Measurements from ENCODE around the gene SWAP70.

DNA sequence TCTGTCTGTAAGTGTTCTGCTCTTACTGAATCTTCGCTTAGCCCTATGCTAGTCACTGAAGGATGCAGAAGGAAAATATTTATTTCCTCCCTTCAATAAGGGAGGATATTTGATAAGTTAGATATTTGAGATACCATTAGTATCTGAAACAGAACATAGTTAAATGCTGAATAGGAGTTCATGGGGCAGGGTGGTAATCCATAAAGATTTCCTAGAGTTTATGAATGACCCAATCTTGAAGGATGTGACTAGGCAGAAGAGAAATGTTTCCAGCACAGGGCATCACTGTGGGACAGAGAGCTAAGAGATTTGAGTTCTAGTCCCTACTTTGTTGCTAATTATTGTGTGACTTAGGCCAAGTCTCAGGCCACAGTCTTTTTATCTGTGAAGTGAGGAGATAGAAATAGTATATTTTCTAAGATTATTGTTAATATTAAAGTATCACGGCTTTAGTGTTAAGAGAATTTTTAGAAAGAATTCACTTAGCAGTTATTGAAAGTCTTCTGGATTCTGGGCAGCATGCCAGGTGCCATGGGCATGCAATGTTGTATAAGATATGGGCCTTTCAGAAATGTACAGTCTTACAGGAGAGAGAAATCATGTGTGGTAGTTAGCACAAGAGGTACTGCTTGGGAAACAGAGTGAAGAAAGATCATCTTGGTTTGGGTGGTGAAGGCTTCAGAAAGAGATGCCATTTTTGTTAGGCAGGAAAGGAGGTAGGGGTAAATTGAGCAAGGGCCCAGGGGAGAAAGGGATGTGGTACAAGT, 24.0 kb downstream of the SWAP70 start:
- TF ChIP-seq, protein P1, sequence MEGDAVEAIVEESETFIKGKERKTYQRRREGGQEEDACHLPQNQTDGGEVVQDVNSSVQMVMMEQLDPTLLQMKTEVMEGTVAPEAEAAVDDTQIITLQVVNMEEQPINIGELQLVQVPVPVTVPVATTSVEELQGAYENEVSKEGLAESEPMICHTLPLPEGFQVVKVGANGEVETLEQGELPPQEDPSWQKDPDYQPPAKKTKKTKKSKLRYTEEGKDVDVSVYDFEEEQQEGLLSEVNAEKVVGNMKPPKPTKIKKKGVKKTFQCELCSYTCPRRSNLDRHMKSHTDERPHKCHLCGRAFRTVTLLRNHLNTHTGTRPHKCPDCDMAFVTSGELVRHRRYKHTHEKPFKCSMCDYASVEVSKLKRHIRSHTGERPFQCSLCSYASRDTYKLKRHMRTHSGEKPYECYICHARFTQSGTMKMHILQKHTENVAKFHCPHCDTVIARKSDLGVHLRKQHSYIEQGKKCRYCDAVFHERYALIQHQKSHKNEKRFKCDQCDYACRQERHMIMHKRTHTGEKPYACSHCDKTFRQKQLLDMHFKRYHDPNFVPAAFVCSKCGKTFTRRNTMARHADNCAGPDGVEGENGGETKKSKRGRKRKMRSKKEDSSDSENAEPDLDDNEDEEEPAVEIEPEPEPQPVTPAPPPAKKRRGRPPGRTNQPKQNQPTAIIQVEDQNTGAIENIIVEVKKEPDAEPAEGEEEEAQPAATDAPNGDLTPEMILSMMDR (conservative IDR thresholded peaks at IDR 0.05) = no peak
- TF ChIP-seq EZH2 (IDR thresholded peaks at IDR 0.05; ENCODE audit: low read depth) = no peak

Measured in PC-9 (cell line).